Vagina (tissue), 2 donors: ENCODE measurements around the gene FAHD2B.
"Not testable (repeated sequence)": the region's sequence is repeated elsewhere in the genome, so short reads cannot be mapped to it uniquely, and the experiment has no call there.

Source experiments
- POLR2AphosphoS5 ChIP-seq, 2 donors: sonication (generic); formaldehyde crosslinking; IDR thresholded peaks; one replicate each; pipeline ENCODE4 v1.9.0; 2017; ENCODE audit warnings: antibody characterized with exemption in 2 of 2, mild to moderate bottlenecking in 2 of 2, low read depth in 1 of 2; ENCODE audit not compliant: insufficient read depth in 1 of 2
- TF ChIP-seq, protein P1 (sequence below), 3 experiments: fragments of 450-650 bp in 2 of 3; fragments of 200-600 bp in 1 of 3; sonication (generic) in 1 of 3; IDR thresholded peaks; one replicate each; pipeline ENCODE4 v1.5.1; 2017 to 2019; ENCODE audit warnings: antibody characterized with exemption in 3 of 3, mild to moderate bottlenecking in 2 of 3, moderate library complexity in 2 of 3

DNA sequence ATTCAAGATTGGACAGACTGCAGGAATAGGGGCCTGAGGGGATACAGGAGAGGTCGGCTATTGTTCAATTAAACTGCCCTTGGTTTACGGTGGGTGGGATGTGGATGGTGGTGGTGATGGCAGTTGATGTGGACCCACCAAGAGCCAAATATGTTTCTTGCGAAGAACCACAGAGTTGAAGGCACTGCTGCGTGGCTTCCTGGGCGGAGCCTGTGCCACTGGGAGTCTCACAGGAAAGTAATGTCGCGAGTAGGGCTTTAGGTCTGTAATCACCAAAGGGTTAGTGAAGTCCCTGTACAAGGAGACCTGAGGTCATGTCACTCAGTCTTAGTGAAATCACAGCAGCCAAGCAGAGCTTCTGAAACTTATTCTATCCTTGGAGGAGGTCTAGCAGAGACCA is 46.2 kb downstream of the FAHD2B start:
- TF ChIP-seq, protein P1, sequence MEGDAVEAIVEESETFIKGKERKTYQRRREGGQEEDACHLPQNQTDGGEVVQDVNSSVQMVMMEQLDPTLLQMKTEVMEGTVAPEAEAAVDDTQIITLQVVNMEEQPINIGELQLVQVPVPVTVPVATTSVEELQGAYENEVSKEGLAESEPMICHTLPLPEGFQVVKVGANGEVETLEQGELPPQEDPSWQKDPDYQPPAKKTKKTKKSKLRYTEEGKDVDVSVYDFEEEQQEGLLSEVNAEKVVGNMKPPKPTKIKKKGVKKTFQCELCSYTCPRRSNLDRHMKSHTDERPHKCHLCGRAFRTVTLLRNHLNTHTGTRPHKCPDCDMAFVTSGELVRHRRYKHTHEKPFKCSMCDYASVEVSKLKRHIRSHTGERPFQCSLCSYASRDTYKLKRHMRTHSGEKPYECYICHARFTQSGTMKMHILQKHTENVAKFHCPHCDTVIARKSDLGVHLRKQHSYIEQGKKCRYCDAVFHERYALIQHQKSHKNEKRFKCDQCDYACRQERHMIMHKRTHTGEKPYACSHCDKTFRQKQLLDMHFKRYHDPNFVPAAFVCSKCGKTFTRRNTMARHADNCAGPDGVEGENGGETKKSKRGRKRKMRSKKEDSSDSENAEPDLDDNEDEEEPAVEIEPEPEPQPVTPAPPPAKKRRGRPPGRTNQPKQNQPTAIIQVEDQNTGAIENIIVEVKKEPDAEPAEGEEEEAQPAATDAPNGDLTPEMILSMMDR (IDR thresholded peaks at IDR 0.05): not testable (repeated sequence)
- not testable (repeated sequence) for TF ChIP-seq POLR2AphosphoS5 (IDR thresholded peaks at IDR 0.05; ENCODE audit: insufficient read depth in 1 of 2, low read depth in 1 of 2)
